GM12878 (cell line): Measurements from ENCODE around the gene ENTPD6. TPM values are rescaled to one million over a fixed set of nuclear protein-coding genes. Genes with fewer than 3 reads are reported as not detected.

Source experiments
- ATAC-seq: fragments of 200-7000 bp; cut with Tn5 transposase; 3 replicates; pipeline ENCODE4 v1.9.1; 2020; ENCODE audit warnings: mild to moderate bottlenecking, moderate library complexity
- BruUV-seq: library from RNA; stranded (reverse); fragments of 400-500 nt; replicated peaks from 2 replicates; lab custom pipeline; 2021; lab: Mats Ljungman, UMichigan
- CTCF ChIA-PET: fragments of 300-600 bp; sonication (Branson Sonifier 250); formaldehyde crosslinking; extraction: SDS; loops from one replicate; lab custom pipeline; 2021; ENCODE audit warnings: inconsistent platforms; lab: Yijun Ruan, JAX
- POLR2A ChIA-PET: fragments of 350-600 bp; formaldehyde crosslinking; extraction: SDS; loops from one replicate; lab custom pipeline; 2021; ENCODE audit warnings: inconsistent platforms; lab: Charles Lee
- RAD21 ChIA-PET: fragments of 300-600 bp; sonication (Branson Sonifier 250); formaldehyde crosslinking; loops from one replicate; lab custom pipeline; 2023; ENCODE audit warnings: antibody characterized with exemption; ENCODE audit not compliant: unreplicated experiment; lab: Charles Lee
- SMC1A ChIA-PET: fragments of 300-600 bp; sonication (Branson Sonifier 250); formaldehyde crosslinking; loops from one replicate; lab custom pipeline; 2023; ENCODE audit not compliant: unreplicated experiment, uncharacterized antibody; lab: Charles Lee
- DNase-seq: peaks from one replicate; pipeline ENCODE4 v3.0.0-alpha.2; 2011; ENCODE audit warnings: low read depth, low spot score
- FAIRE-seq: peaks from 3 replicates; lab custom pipeline; 2011; peaks lifted over from hg19 to GRCh38; lab: Jason Lieb, UNC
- H2AFZ ChIP-seq: 2 replicates; pipeline ENCODE4 v1.6.0; 2011; ENCODE audit warnings: low read depth, low read length, control low read depth; ENCODE audit not compliant: control insufficient read depth
- H3K27ac ChIP-seq: 2 replicates; pipeline ENCODE4 v1.5.1; 2011; ENCODE audit warnings: control low read depth; ENCODE audit not compliant: control insufficient read depth, insufficient read depth
- H3K27me3 ChIP-seq, 2 experiments: replicated peaks in 1 of 2; 2 replicates each; pipeline versions ENCODE4 v1.6.0 to v1.6.1; 2011; ENCODE audit warnings: low read length in 1 of 2; ENCODE audit not compliant: control insufficient read depth in 2 of 2, insufficient read depth in 2 of 2
- H3K36me3 ChIP-seq, 2 experiments: 2 replicates each; pipeline ENCODE4 v1.5.1; 2011; ENCODE audit warnings: low read length in 1 of 2; ENCODE audit not compliant: control insufficient read depth in 2 of 2, insufficient read depth in 2 of 2
- H3K4me1 ChIP-seq: 2 replicates; pipeline ENCODE4 v1.6.1; 2011; ENCODE audit warnings: mild to moderate bottlenecking, low read length, moderate library complexity, mixed read lengths; ENCODE audit not compliant: control insufficient read depth, insufficient read depth
- H3K4me2 ChIP-seq: 2 replicates; pipeline ENCODE4 v1.6.0; 2011; ENCODE audit warnings: control low read depth; ENCODE audit not compliant: control insufficient read depth, insufficient read depth
- H3K4me3 ChIP-seq: fragments of 200-600 bp; sonication (generic); 2 replicates; pipeline ENCODE4 v1.5.1; 2016
- H3K79me2 ChIP-seq: 2 replicates; pipeline ENCODE4 v1.6.0; 2011; ENCODE audit warnings: low read length; ENCODE audit not compliant: control insufficient read depth, insufficient read depth
- H3K9ac ChIP-seq: 2 replicates; pipeline ENCODE4 v1.8.0; 2011; ENCODE audit warnings: low read length, control low read depth, mixed read lengths; ENCODE audit not compliant: control insufficient read depth, insufficient read depth
- H3K9me3 ChIP-seq: replicated peaks from 3 replicates; pipeline ENCODE4 v1.5.1; 2011; ENCODE audit warnings: mild to moderate bottlenecking, low read length; ENCODE audit not compliant: control insufficient read depth, insufficient read depth
- H4K20me1 ChIP-seq: 2 replicates; pipeline ENCODE4 v1.6.0; 2011; ENCODE audit not compliant: control insufficient read depth, insufficient read depth
- DPF2 ChIP-seq: fragments of 450-650 bp; IDR thresholded peaks from 2 replicates; pipeline ENCODE4 v1.6.1; 2017; ENCODE audit warnings: mild to moderate bottlenecking
- FOS ChIP-seq: IDR thresholded peaks from 3 replicates; pipeline ENCODE4 v1.6.1; 2011; ENCODE audit warnings: borderline replicate concordance; ENCODE audit not compliant: insufficient read length; ENCODE audit errors: extremely low read depth
- HSF1 ChIP-seq: fragments of 150-350 bp; IDR thresholded peaks from 2 replicates; pipeline ENCODE4 v1.6.1; 2014; ENCODE audit warnings: mild to moderate bottlenecking, low read depth, low read length
- MAX ChIP-seq: IDR thresholded peaks from 2 replicates; pipeline ENCODE4 v1.6.1; 2012; ENCODE audit warnings: low read depth, low read length, improper control_type of control experiment
- REST ChIP-seq: IDR thresholded peaks from 2 replicates; pipeline ENCODE4 v1.6.1; 2012; ENCODE audit warnings: mild to moderate bottlenecking, low read depth, low read length
- WGBS: methylation state at CpG from one replicate; pipeline ENCODE4 v1.1.6; 2016; ENCODE audit warnings: low lambda C conversion rate; ENCODE audit not compliant: insufficient replicate concordance, insufficient coverage; ENCODE audit errors: missing lambda C conversion rate; 5-methylcytosine and 5-hydroxymethylcytosine counted together
- in situ Hi-C: fragments of 300-500 bp; cut with MboI; formaldehyde crosslinking; loops from 9 replicates; pipeline ENCODE4 v1.14.3; 2018; ENCODE audit warnings: mixed read lengths
- intact Hi-C: fragments of 100-400 bp; cut with micrococcal nuclease; formaldehyde crosslinking; loops from one replicate; pipeline ENCODE4 v1.14.2; 2022; ENCODE audit not compliant: unreplicated experiment
- polyA plus RNA-seq, 11 experiments: library from polyadenylated mRNA; depleted of rRNA in 4 of 11; unstranded in 6 of 11; stranded (reverse) in 5 of 11; fragments of >200 nt; fragmentation: Nextera tagmentation in 4 of 11; fragmentation: Illumina TruSeq in 1 of 11; extraction: Ambion mirVana in 4 of 11; extraction: Trizol in 1 of 11; gene quantifications; 1 replicate in 1 of 11; 2 replicates in 10 of 11; pipeline versions ENCODE4 v1.2.1 to v1.2.3, GENCODE V29; 2011 to 2016; ENCODE audit warnings: inconsistent platforms in 2 of 11, missing spikeins in 2 of 11, low read depth in 1 of 11
- total RNA-seq, 4 experiments: library from RNA; depleted of rRNA in 3 of 4; stranded (reverse); fragments of >200 nt in 3 of 4; fragmentation: Illumina TruSeq in 1 of 4; extraction: Trizol in 1 of 4; gene quantifications; 2 replicates each; pipeline versions ENCODE4 v1.2.1 to v1.2.3, GENCODE V29; 2013 to 2021

The ENTPD6 gene
- total and polyA plus RNA-seq, 10 of the 15 experiments (the other 5 are each of a cell fraction or from before 2014, with no cell fraction given) = 0.53 to 45.4 (median 31.1) TPM

- POLR2A ChIA-PET = no interaction called here
- BruUV-seq = no TSS peak
- SMC1A ChIA-PET = interaction anchor here (0.9 to 1.5 kb wide), 3 partner anchors 11 to 91 kb away, joined by 3 to 4 read pairs (median 3); no protein-coding TSS in a partner anchor
- Histone ChIP-seq H3K4me3 (peak overlapping the region; percentile 91; the same call in 1 of the 2 replicates), H3K79me2 (peaks cover 29% of the 10 kb centered on the region), H3K9ac (no peak overlapping the region), H4K20me1 (0 out of 2 replicates have a peak, but pooled peaks cover 3% of the 10 kb centered on the region), H3K27ac (no peak overlapping the region), H3K27me3 (no peaks in the 10 kb centered on the region), H2AFZ (no peak overlapping the region), H3K4me2 (peak overlapping the region; percentile 63; the same call in 1 of the 2 replicates)
- RAD21 ChIA-PET = interaction anchor here (0.8 kb wide), 1 partner anchor 148 kb away, joined by 3 read pairs; no protein-coding TSS in a partner anchor
- CTCF ChIA-PET = interaction anchor here (0.6 to 3.3 kb wide), 4 partner anchors 16 to 198 kb away, joined by 3 to 18 read pairs (median 3); no protein-coding TSS in a partner anchor
- intact Hi-C loops = no loop called here
- TF ChIP-seq MAX (no peak), REST (no peak), DPF2 (no peak), HSF1 (no peak), FOS (no peak)
- TF ChIP-seq, all 136 proteins: peak for 0
- 100% methylated on average over 3 of the region's 3 CpGs for WGBS
- no peaks in the 10 kb centered on the region for H3K9me3 ChIP-seq
- ATAC-seq = no peak
- peaks cover 28% of the 10 kb centered on the region for H3K4me1 ChIP-seq
- FAIRE-seq = no peak
- no peak for DNase-seq
- H3K36me3 ChIP-seq = no peaks in the 10 kb centered on the region; a peak in 2 of 4 replicates
- in situ Hi-C loops = loop anchor here (25.0 kb wide), 1 partner anchor 1888 kb away; the partner anchor contains the start of genes GZF1 and NXT1
Measured at GRCh38 chr20:25250508-25250907, 55.0 kb downstream of the ENTPD6 start.
